ENCODE results near the gene MRPS18A.
"Not testable (repeated sequence)": the region's sequence is repeated elsewhere in the genome, so short reads cannot be mapped to it uniquely, and the experiment has no call there.

DNA sequence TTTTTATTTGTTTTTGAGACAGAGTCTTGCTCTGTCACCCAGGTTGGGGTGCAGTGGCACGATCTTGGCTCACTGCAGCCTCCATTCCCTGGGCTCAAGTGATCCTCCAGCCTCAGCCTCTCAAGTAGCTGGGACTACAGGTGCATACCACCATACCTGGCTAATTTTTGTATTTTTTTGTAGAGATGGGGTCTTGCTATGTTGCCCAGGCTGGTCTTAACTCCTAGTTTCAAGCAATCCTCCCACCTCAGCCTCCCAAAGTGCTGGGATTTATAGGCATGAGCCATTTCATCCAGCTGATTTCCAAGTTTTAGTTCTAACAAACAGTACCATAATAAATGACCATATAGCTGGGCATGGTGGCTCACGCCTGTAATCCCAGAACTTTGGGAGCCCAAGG, 34.8 kb downstream of the MRPS18A start:
- not testable (repeated sequence) for TF ChIP-seq POLR2AphosphoS5 (IDR thresholded peaks at IDR 0.05)
- TF ChIP-seq, protein P1, sequence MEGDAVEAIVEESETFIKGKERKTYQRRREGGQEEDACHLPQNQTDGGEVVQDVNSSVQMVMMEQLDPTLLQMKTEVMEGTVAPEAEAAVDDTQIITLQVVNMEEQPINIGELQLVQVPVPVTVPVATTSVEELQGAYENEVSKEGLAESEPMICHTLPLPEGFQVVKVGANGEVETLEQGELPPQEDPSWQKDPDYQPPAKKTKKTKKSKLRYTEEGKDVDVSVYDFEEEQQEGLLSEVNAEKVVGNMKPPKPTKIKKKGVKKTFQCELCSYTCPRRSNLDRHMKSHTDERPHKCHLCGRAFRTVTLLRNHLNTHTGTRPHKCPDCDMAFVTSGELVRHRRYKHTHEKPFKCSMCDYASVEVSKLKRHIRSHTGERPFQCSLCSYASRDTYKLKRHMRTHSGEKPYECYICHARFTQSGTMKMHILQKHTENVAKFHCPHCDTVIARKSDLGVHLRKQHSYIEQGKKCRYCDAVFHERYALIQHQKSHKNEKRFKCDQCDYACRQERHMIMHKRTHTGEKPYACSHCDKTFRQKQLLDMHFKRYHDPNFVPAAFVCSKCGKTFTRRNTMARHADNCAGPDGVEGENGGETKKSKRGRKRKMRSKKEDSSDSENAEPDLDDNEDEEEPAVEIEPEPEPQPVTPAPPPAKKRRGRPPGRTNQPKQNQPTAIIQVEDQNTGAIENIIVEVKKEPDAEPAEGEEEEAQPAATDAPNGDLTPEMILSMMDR (IDR thresholded peaks at IDR 0.05) = not testable (repeated sequence)
